ENCODE results near the gene DYNC2LI1.

DNA sequence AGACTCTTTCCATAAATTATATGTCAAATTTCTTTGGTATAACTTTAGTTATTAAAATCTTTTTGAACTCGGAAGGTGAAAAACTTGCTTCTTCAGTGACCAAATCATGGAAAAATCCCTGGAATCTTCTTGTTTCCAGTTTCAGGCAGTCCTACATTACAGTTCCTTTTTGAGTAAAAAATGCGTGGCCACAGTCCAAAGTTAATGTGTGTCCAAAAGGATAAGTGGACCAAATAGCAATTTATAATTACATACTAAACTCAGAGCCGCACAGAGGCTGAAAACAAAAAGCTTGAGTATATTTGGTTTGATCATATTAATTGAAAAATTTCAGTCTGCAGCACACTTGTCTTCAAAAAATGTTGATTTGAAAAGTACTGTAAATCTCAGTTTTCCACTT lies 28.4 kb upstream of the DYNC2LI1 start:
- TF ChIP-seq, protein P1, sequence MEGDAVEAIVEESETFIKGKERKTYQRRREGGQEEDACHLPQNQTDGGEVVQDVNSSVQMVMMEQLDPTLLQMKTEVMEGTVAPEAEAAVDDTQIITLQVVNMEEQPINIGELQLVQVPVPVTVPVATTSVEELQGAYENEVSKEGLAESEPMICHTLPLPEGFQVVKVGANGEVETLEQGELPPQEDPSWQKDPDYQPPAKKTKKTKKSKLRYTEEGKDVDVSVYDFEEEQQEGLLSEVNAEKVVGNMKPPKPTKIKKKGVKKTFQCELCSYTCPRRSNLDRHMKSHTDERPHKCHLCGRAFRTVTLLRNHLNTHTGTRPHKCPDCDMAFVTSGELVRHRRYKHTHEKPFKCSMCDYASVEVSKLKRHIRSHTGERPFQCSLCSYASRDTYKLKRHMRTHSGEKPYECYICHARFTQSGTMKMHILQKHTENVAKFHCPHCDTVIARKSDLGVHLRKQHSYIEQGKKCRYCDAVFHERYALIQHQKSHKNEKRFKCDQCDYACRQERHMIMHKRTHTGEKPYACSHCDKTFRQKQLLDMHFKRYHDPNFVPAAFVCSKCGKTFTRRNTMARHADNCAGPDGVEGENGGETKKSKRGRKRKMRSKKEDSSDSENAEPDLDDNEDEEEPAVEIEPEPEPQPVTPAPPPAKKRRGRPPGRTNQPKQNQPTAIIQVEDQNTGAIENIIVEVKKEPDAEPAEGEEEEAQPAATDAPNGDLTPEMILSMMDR (conservative IDR thresholded peaks at IDR 0.05 in 1 of 2, IDR thresholded peaks at IDR 0.05 in 1 of 2; ENCODE audit: extremely low read depth in 1 of 2, insufficient read depth in 1 of 2, low read depth in 1 of 2, low read length in 2 of 2), result no peak
- TF ChIP-seq EZH2 (IDR thresholded peaks at IDR 0.05; ENCODE audit: borderline replicate concordance, low read length), result no peak

All from mammary epithelial cell (primary cell).